ENCODE measurements around the gene TCF7L2. TPM values are rescaled to one million over a fixed set of nuclear protein-coding genes. Genes with fewer than 3 reads are reported as not detected.

Gene TCF7L2
- total RNA-seq, 1 experiment from 2014 or later: 14.8 TPM

- no peaks in the 10 kb centered on the region for H3F3A ChIP-seq (ENCODE audit: insufficient read depth, low read depth)
- POLR2A ChIA-PET (ENCODE audit: unreplicated experiment): no interaction called here
- TF ChIP-seq, protein P1, sequence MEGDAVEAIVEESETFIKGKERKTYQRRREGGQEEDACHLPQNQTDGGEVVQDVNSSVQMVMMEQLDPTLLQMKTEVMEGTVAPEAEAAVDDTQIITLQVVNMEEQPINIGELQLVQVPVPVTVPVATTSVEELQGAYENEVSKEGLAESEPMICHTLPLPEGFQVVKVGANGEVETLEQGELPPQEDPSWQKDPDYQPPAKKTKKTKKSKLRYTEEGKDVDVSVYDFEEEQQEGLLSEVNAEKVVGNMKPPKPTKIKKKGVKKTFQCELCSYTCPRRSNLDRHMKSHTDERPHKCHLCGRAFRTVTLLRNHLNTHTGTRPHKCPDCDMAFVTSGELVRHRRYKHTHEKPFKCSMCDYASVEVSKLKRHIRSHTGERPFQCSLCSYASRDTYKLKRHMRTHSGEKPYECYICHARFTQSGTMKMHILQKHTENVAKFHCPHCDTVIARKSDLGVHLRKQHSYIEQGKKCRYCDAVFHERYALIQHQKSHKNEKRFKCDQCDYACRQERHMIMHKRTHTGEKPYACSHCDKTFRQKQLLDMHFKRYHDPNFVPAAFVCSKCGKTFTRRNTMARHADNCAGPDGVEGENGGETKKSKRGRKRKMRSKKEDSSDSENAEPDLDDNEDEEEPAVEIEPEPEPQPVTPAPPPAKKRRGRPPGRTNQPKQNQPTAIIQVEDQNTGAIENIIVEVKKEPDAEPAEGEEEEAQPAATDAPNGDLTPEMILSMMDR (conservative IDR thresholded peaks at IDR 0.05): no peak
- TF ChIP-seq EZH2 (IDR thresholded peaks at IDR 0.05; ENCODE audit: low read depth): no peak
- no peaks in the 10 kb centered on the region for H3K36me3 ChIP-seq (ENCODE audit: low read depth)
- no peaks in the 10 kb centered on the region for H3K79me2 ChIP-seq (ENCODE audit: low read depth)
- no TSS peak for BruUV-seq (replicated peaks)
- intact Hi-C loops (cut with micrococcal nuclease; ENCODE audit: unreplicated experiment): no loop called here
- no peak overlapping the region for H3K27ac ChIP-seq
- no peaks in the 10 kb centered on the region for H3K9me3 ChIP-seq (ENCODE audit: insufficient read depth, low read depth)
- H3K4me3 ChIP-seq: no peak overlapping the region
- H3K27me3 ChIP-seq (ENCODE audit: insufficient read depth, low read depth): no peaks in the 10 kb centered on the region
- H4K20me1 ChIP-seq (ENCODE audit: insufficient read depth): no peaks in the 10 kb centered on the region
- no peaks in the 10 kb centered on the region for H3K4me1 ChIP-seq (replicated peaks; ENCODE audit: insufficient read depth)
- no peaks in the 10 kb centered on the region for H3K9me2 ChIP-seq (ENCODE audit: insufficient read depth)
- no peak overlapping the region for H2AFZ ChIP-seq
- CTCF ChIA-PET: no interaction called here
- DNase-seq: no peak
- no peak overlapping the region for H3K4me2 ChIP-seq
Observed at GRCh38 chr10:113183573-113183972, 233.5 kb downstream of the TCF7L2 start.

DNA sequence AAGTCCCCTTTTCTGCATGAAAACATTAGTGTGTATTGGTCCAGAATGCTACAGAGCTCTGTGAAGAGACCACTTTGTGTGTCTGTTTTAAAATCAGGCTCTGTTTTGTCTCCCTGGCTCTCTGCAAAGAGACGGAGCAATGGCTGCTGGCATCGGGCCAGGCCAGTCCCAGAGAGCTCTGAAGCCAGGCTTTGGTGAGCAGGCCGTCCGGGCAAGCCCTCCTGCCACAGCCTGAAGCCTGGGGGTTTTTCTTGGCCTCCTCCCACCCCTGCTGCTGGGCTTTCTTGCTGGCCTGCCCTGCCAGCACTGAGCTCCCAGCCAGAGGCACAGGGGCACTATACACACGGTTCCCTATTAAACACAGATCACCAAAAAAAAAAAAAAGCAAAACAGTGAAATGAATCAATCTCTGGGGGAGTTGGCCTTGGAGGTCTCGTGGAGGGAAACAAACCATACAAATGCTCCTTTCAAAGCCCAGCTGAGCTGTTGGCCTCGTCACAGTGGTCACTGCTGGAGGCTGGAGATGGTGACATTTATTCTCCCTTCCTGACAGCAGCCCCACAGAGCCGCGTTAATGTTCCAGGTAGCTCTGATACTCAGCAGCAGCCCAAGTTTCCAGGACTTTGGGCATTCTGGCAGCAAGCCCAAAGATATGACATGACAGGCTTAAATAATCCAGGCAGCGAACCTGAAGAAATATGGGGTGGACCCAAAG is 237.2 kb downstream of the TCF7L2 start:
- no peak overlapping the region for H3K4me3 ChIP-seq
- no peak overlapping the region for H2AFZ ChIP-seq
- no peaks in the 10 kb centered on the region for H3F3A ChIP-seq (ENCODE audit: insufficient read depth, low read depth)
- no peaks in the 10 kb centered on the region for H3K4me1 ChIP-seq (replicated peaks; ENCODE audit: insufficient read depth)
- ChIA-PET POLR2A (ENCODE audit: unreplicated experiment) (no interaction called here), CTCF (no interaction called here)
- H4K20me1 ChIP-seq (ENCODE audit: insufficient read depth): no peaks in the 10 kb centered on the region
- intact Hi-C loops (cut with micrococcal nuclease; ENCODE audit: unreplicated experiment): no loop called here
- H3K4me2 ChIP-seq: no peak overlapping the region
- no peak for DNase-seq
- H3K9me2 ChIP-seq (ENCODE audit: insufficient read depth): no peaks in the 10 kb centered on the region
- TF ChIP-seq, protein P1 (conservative IDR thresholded peaks at IDR 0.05): no peak
- TF ChIP-seq EZH2 (IDR thresholded peaks at IDR 0.05; ENCODE audit: low read depth): no peak
- H3K27me3 ChIP-seq (ENCODE audit: insufficient read depth, low read depth): no peaks in the 10 kb centered on the region
- BruUV-seq (replicated peaks): no TSS peak
- H3K79me2 ChIP-seq (ENCODE audit: low read depth): no peaks in the 10 kb centered on the region
- H3K36me3 ChIP-seq (ENCODE audit: low read depth): no peaks in the 10 kb centered on the region
- no peaks in the 10 kb centered on the region for H3K9me3 ChIP-seq (ENCODE audit: insufficient read depth, low read depth)
- H3K27ac ChIP-seq: no peak overlapping the region

GRCh38 chr10:113199459-113199858 is 249.4 kb downstream of the TCF7L2 start:
- intact Hi-C loops (cut with micrococcal nuclease; ENCODE audit: unreplicated experiment): no loop called here
- no peaks in the 10 kb centered on the region for H3K9me2 ChIP-seq (ENCODE audit: insufficient read depth)
- no peaks in the 10 kb centered on the region for H3K4me1 ChIP-seq (replicated peaks; ENCODE audit: insufficient read depth)
- DNase-seq: no peak
- peak overlapping the region; percentile 55; the same call in 1 of the 2 replicates for H2AFZ ChIP-seq
- BruUV-seq (replicated peaks): no TSS peak
- H3K4me2 ChIP-seq: no peak overlapping the region
- ChIA-PET CTCF (no interaction called here), POLR2A (ENCODE audit: unreplicated experiment) (no interaction called here)
- H3F3A ChIP-seq (ENCODE audit: insufficient read depth, low read depth): no peaks in the 10 kb centered on the region
- TF ChIP-seq, protein P1 (conservative IDR thresholded peaks at IDR 0.05): no peak
- TF ChIP-seq EZH2 (IDR thresholded peaks at IDR 0.05; ENCODE audit: low read depth): no peak
- H3K4me3 ChIP-seq: no peak overlapping the region
- H3K27ac ChIP-seq: no peak overlapping the region
- H3K9me3 ChIP-seq (ENCODE audit: insufficient read depth, low read depth): no peaks in the 10 kb centered on the region
- H4K20me1 ChIP-seq (ENCODE audit: insufficient read depth): no peaks in the 10 kb centered on the region
- no peaks in the 10 kb centered on the region for H3K27me3 ChIP-seq (ENCODE audit: insufficient read depth, low read depth)
- no peaks in the 10 kb centered on the region for H3K79me2 ChIP-seq (ENCODE audit: low read depth)
- H3K36me3 ChIP-seq (ENCODE audit: low read depth): no peaks in the 10 kb centered on the region
